H9 (cell line): ENCODE measurements around the gene CCDC68. TPM values are rescaled to one million over a fixed set of nuclear protein-coding genes. Genes with fewer than 3 reads are reported as not detected.

Experiments used
- DNase-seq: peaks from one replicate; pipeline ENCODE4 v3.0.0-alpha.2; 2017
- H2AFZ ChIP-seq: one replicate; pipeline ENCODE4 v1.6.1; 2013; ENCODE audit warnings: mild to moderate bottlenecking, low read length, control low read depth, moderate library complexity
- H2AK5ac ChIP-seq: 2 replicates; pipeline ENCODE4 v1.6.1; 2013; ENCODE audit warnings: low read length, control low read depth, mixed read lengths; ENCODE audit not compliant: insufficient read length
- H2BK120ac ChIP-seq: one replicate; pipeline ENCODE4 v1.6.1; 2013; ENCODE audit warnings: low read depth, mild to moderate bottlenecking, low read length, control low read depth, inconsistent platforms; ENCODE audit not compliant: poor library complexity, severe bottlenecking
- H2BK12ac ChIP-seq: 2 replicates; pipeline ENCODE4 v1.6.1; 2013; ENCODE audit warnings: low read length, control low read depth, mixed read lengths, low read depth; ENCODE audit not compliant: insufficient read length
- H2BK15ac ChIP-seq: 2 replicates; pipeline ENCODE4 v1.6.1; 2013; ENCODE audit warnings: low read depth, low read length, control low read depth
- H2BK20ac ChIP-seq: one replicate; pipeline ENCODE4 v1.6.1; 2013; ENCODE audit warnings: low read depth, mild to moderate bottlenecking, low read length, control low read depth, inconsistent platforms; ENCODE audit not compliant: poor library complexity, severe bottlenecking
- H2BK5ac ChIP-seq: 2 replicates; pipeline ENCODE4 v1.6.1; 2013; ENCODE audit warnings: low read length, control low read depth, mixed read lengths; ENCODE audit not compliant: insufficient read length
- H3K14ac ChIP-seq: 2 replicates; pipeline ENCODE4 v1.6.1; 2013; ENCODE audit warnings: low read length, control low read depth; ENCODE audit not compliant: insufficient read depth
- H3K18ac ChIP-seq: 2 replicates; pipeline ENCODE4 v1.6.1; 2013; ENCODE audit warnings: low read depth, mild to moderate bottlenecking, mixed read lengths, low read length, control low read depth; ENCODE audit not compliant: insufficient read length
- H3K23ac ChIP-seq: 2 replicates; pipeline ENCODE4 v1.6.1; 2013; ENCODE audit warnings: low read length, control low read depth, mixed read lengths, low read depth; ENCODE audit not compliant: insufficient read length
- H3K23me2 ChIP-seq: 2 replicates; pipeline ENCODE4 v1.6.1; 2013; ENCODE audit warnings: low read depth, mild to moderate bottlenecking, mixed read lengths, low read length, control low read depth; ENCODE audit not compliant: insufficient read length, poor library complexity, severe bottlenecking
- H3K27ac ChIP-seq: 2 replicates; pipeline ENCODE4 v1.5.1; 2013; ENCODE audit warnings: low read length, control low read depth, mixed read lengths, low read depth; ENCODE audit not compliant: insufficient read length
- H3K27me3 ChIP-seq: 2 replicates; pipeline ENCODE4 v1.6.1; 2013; ENCODE audit warnings: low read length, control low read depth, inconsistent platforms; ENCODE audit not compliant: insufficient read depth
- H3K4ac ChIP-seq: 2 replicates; pipeline ENCODE4 v1.6.1; 2013; ENCODE audit warnings: low read depth, mild to moderate bottlenecking, control low read depth, inconsistent platforms, low read length, moderate library complexity
- H3K4me1 ChIP-seq: 2 replicates; pipeline ENCODE4 v1.6.1; 2013; ENCODE audit warnings: low read length, control low read depth, inconsistent platforms; ENCODE audit not compliant: insufficient read depth
- H3K4me2 ChIP-seq: 2 replicates; pipeline ENCODE4 v1.6.1; 2013; ENCODE audit warnings: low read length, control low read depth, mixed read lengths; ENCODE audit not compliant: insufficient read length, insufficient read depth
- H3K56ac ChIP-seq: 2 replicates; pipeline ENCODE4 v1.6.1; 2013; ENCODE audit warnings: low read depth, mild to moderate bottlenecking, mixed read lengths, low read length, control low read depth; ENCODE audit not compliant: insufficient read length
- H3K79me1 ChIP-seq: 2 replicates; pipeline ENCODE4 v1.6.1; 2013; ENCODE audit warnings: low read depth, mild to moderate bottlenecking, moderate library complexity, low read length, control low read depth, inconsistent platforms; ENCODE audit not compliant: insufficient read depth, poor library complexity, severe bottlenecking
- H3K79me2 ChIP-seq: 2 replicates; pipeline ENCODE4 v1.6.1; 2013; ENCODE audit warnings: low read length, control low read depth, inconsistent platforms; ENCODE audit not compliant: insufficient read depth
- H3K9ac ChIP-seq: 2 replicates; pipeline ENCODE4 v1.6.1; 2013; ENCODE audit warnings: low read length, control low read depth, mixed read lengths; ENCODE audit not compliant: insufficient read length; ENCODE audit errors: extremely low read depth
- H3K9me3 ChIP-seq: one replicate; pipeline ENCODE4 v1.6.1; 2013; ENCODE audit warnings: low read depth, low read length, inconsistent platforms; ENCODE audit not compliant: control insufficient read depth
- H3T11ph ChIP-seq: one replicate; pipeline ENCODE4 v1.6.1; 2013; ENCODE audit warnings: mild to moderate bottlenecking, low read length, control low read depth, inconsistent platforms
- H4K20me1 ChIP-seq: one replicate; pipeline ENCODE4 v1.6.1; 2013; ENCODE audit not compliant: control insufficient read depth, insufficient read length, insufficient read depth
- H4K5ac ChIP-seq: 2 replicates; pipeline ENCODE4 v1.6.1; 2013; ENCODE audit warnings: low read depth, mild to moderate bottlenecking, mixed read lengths, low read length, control low read depth; ENCODE audit not compliant: insufficient read length
- H4K8ac ChIP-seq: replicated peaks from 2 replicates; pipeline ENCODE4 v1.6.1; 2013; ENCODE audit warnings: low read length, control low read depth, mixed read lengths, low read depth; ENCODE audit not compliant: insufficient read length
- H4K91ac ChIP-seq: 2 replicates; pipeline ENCODE4 v1.6.1; 2013; ENCODE audit warnings: low read depth, mild to moderate bottlenecking, moderate library complexity, mixed read lengths, low read length, control low read depth; ENCODE audit not compliant: insufficient read length
- H3K27ac Mint-ChIP-seq, 3 experiments: 2 replicates in 2 of 3; 3 replicates in 1 of 3; pipeline ENCODE4 v1.8.0; 2020 to 2021; ENCODE audit warnings: mixed read lengths in 3 of 3, mild to moderate bottlenecking in 1 of 3, moderate library complexity in 1 of 3
- H3K27me3 Mint-ChIP-seq: 2 replicates; pipeline ENCODE4 v1.8.0; 2021; ENCODE audit warnings: low read depth, mild to moderate bottlenecking, moderate library complexity, mixed read lengths
- H3K36me3 Mint-ChIP-seq, 3 experiments: 2 replicates in 2 of 3; 3 replicates in 1 of 3; pipeline ENCODE4 v1.8.0; 2020 to 2021; ENCODE audit warnings: low read depth in 3 of 3, mixed read lengths in 3 of 3; ENCODE audit not compliant: insufficient read depth in 1 of 3
- H3K4me1 Mint-ChIP-seq, 2 experiments: 2 replicates each; pipeline ENCODE4 v1.8.0; 2020; ENCODE audit warnings: mixed read lengths in 2 of 2
- H3K4me3 Mint-ChIP-seq, 2 experiments: 2 replicates in 1 of 2; 3 replicates in 1 of 2; pipeline ENCODE4 v1.8.0; 2020 to 2021; ENCODE audit warnings: mild to moderate bottlenecking in 2 of 2, mixed read lengths in 2 of 2, moderate library complexity in 1 of 2
- H3K9me3 Mint-ChIP-seq, 2 experiments: 2 replicates in 1 of 2; 3 replicates in 1 of 2; pipeline ENCODE4 v1.8.0; 2020; ENCODE audit warnings: mild to moderate bottlenecking in 2 of 2, mixed read lengths in 2 of 2, moderate library complexity in 1 of 2
- WGBS: extraction: QIAGEN DNeasy Blood & Tissue Kit; methylation state at CpG from one replicate; pipeline ENCODE4 v1.1.7; 2013; ENCODE audit warnings: missing lambda C conversion rate, low lambda C conversion rate, mixed read lengths; ENCODE audit not compliant: insufficient read length; ENCODE audit errors: extremely low coverage; 5-methylcytosine and 5-hydroxymethylcytosine counted together
- total RNA-seq: library from RNA; stranded (reverse); gene quantifications from 2 replicates; pipeline ENCODE4 v1.2.1, GENCODE V29; 2021
- TF ChIP-seq, protein P1 (sequence below): fragments of 200-600 bp; sonication (generic); conservative IDR thresholded peaks from 3 replicates; pipeline ENCODE4 v1.8.0; 2021; ENCODE audit warnings: antibody characterized with exemption, mild to moderate bottlenecking

CCDC68 gene
- total RNA-seq, 1 experiment from 2014 or later, result not detected

- H3K27me3 ChIP-seq, result no peaks in the 10 kb centered on the region
- H3K23me2 ChIP-seq, result no peaks in the 10 kb centered on the region
- no peak overlapping the region for H3K14ac ChIP-seq
- H3K23ac ChIP-seq, result no peak overlapping the region
- TF ChIP-seq, protein P1, sequence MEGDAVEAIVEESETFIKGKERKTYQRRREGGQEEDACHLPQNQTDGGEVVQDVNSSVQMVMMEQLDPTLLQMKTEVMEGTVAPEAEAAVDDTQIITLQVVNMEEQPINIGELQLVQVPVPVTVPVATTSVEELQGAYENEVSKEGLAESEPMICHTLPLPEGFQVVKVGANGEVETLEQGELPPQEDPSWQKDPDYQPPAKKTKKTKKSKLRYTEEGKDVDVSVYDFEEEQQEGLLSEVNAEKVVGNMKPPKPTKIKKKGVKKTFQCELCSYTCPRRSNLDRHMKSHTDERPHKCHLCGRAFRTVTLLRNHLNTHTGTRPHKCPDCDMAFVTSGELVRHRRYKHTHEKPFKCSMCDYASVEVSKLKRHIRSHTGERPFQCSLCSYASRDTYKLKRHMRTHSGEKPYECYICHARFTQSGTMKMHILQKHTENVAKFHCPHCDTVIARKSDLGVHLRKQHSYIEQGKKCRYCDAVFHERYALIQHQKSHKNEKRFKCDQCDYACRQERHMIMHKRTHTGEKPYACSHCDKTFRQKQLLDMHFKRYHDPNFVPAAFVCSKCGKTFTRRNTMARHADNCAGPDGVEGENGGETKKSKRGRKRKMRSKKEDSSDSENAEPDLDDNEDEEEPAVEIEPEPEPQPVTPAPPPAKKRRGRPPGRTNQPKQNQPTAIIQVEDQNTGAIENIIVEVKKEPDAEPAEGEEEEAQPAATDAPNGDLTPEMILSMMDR, result no peak
- no peaks in the 10 kb centered on the region for H3K9me3 Mint-ChIP-seq
- no peak overlapping the region for H3K9ac ChIP-seq
- no peak overlapping the region for H4K5ac ChIP-seq
- H3K4me2 ChIP-seq, result no peak overlapping the region
- peaks cover 9% of the 10 kb centered on the region in 2 experiments; a peak in 3 of 4 replicates for H3K4me1 Mint-ChIP-seq
- WGBS, result no CpG with 5 or more reads among the region's 4 CpGs
- H4K20me1 ChIP-seq, result no peaks in the 10 kb centered on the region
- H3K4me3 Mint-ChIP-seq, result no peak overlapping the region
- H3K79me1 ChIP-seq, result no peaks in the 10 kb centered on the region
- no peak overlapping the region for H3T11ph ChIP-seq
- H2BK120ac ChIP-seq, result no peak overlapping the region
- H2BK5ac ChIP-seq, result no peak overlapping the region
- peaks cover 2% of the 10 kb centered on the region; the same call in 1 of the 2 replicates for H3K27me3 Mint-ChIP-seq
- H4K8ac ChIP-seq, result no peak overlapping the region
- no peak overlapping the region for H2BK15ac ChIP-seq
- no peak for DNase-seq
- H3K18ac ChIP-seq, result no peak overlapping the region
- no peak overlapping the region for H3K4ac ChIP-seq
- H2AK5ac ChIP-seq, result no peak overlapping the region
- no peaks in the 10 kb centered on the region for H3K79me2 ChIP-seq
- no peak overlapping the region for H2BK20ac ChIP-seq
- no peak overlapping the region for H2BK12ac ChIP-seq
- H3K56ac ChIP-seq, result no peak overlapping the region
- H3K4me1 ChIP-seq, result peaks cover 2% of the 10 kb centered on the region; the same call in 1 of the 2 replicates
- H3K36me3 Mint-ChIP-seq, result no peaks in the 10 kb centered on the region
- no peak overlapping the region for H3K27ac ChIP-seq
- no peak overlapping the region for H4K91ac ChIP-seq
- no peak overlapping the region for H2AFZ ChIP-seq
- no peaks in the 10 kb centered on the region for H3K9me3 ChIP-seq
- H3K27ac Mint-ChIP-seq, result no peak overlapping the region
These were observed 48.3 kb upstream of the CCDC68 start for GRCh38 chr18:55007602-55008001.
